HG02981 (cell line): ENCODE measurements around the gene TAS2R40.
"Not testable (repeated sequence)": the region's sequence is repeated elsewhere in the genome, so short reads cannot be mapped to it uniquely, and the experiment has no call there.

ENCODE experiments used
- ATAC-seq: cut with Tn5 transposase; IDR thresholded peaks from one replicate; pipeline ENCODE4 v1.9.1; 2021; ENCODE audit warnings: mild to moderate bottlenecking, moderate library complexity; ENCODE audit not compliant: unreplicated experiment

TAS2R40 gene

GRCh38 chr7:143221737-143222136, at the start of gene TAS2R40:
Gene TAS2R40 (plus strand): TSS chr7:143222037. CDS start chr7:143222079, 42 bp downstream.
- ATAC-seq, result no peak

GRCh38 chr7:143172354-143172753, 49.5 kb upstream of the TAS2R40 start:
- ATAC-seq, result no peak

GRCh38 chr7:143176128-143176527, 45.7 kb upstream of the TAS2R40 start:
- ATAC-seq, result no peak

GRCh38 chr7:143177374-143178119, 44.3 kb upstream of the TAS2R40 start:
- ATAC-seq, result no peak

- not testable (repeated sequence) for ATAC-seq
These were observed 41.1 kb upstream of the TAS2R40 start for GRCh38 chr7:143180771-143181170.

GRCh38 chr7:143181349-143181748, 40.5 kb upstream of the TAS2R40 start:
- no peak for ATAC-seq

- ATAC-seq, result no peak
These were observed 38.8 kb upstream of the TAS2R40 start, which contains the start of gene TAS2R39 for GRCh38 chr7:143183024-143183423. Gene TAS2R39 (plus strand): TSS chr7:143183419. CDS start chr7:143183419, 0 bp downstream.

- ATAC-seq, result no peak
These were observed 36.3 kb upstream of the TAS2R40 start for GRCh38 chr7:143185551-143185950.

GRCh38 chr7:143188994-143189393, 32.8 kb upstream of the TAS2R40 start:
- no peak for ATAC-seq

GRCh38 chr7:143193880-143194279, 28.0 kb upstream of the TAS2R40 start:
- ATAC-seq, result no peak

GRCh38 chr7:143199040-143199439, 22.8 kb upstream of the TAS2R40 start:
- ATAC-seq, result no peak

GRCh38 chr7:143202161-143202560, 19.7 kb upstream of the TAS2R40 start:
- no peak for ATAC-seq

- ATAC-seq, result no peak
These were observed 18.5 kb upstream of the TAS2R40 start for GRCh38 chr7:143203386-143203785.

- peak; percentile 80 for ATAC-seq
These were observed 16.1 kb upstream of the TAS2R40 start for GRCh38 chr7:143205560-143206293.

GRCh38 chr7:143210541-143210940, 11.3 kb upstream of the TAS2R40 start:
- ATAC-seq, result no peak

GRCh38 chr7:143213478-143213877, 8.4 kb upstream of the TAS2R40 start:
- not testable (repeated sequence) for ATAC-seq

- peak; percentile 91 for ATAC-seq
These were observed 6.8 kb upstream of the TAS2R40 start for GRCh38 chr7:143214789-143215679.

- no peak for ATAC-seq
These were observed 5.7 kb upstream of the TAS2R40 start for GRCh38 chr7:143216151-143216550.

- no peak for ATAC-seq
These were observed 5.2 kb upstream of the TAS2R40 start for GRCh38 chr7:143216686-143217085.

GRCh38 chr7:143217806-143218205, 4.0 kb upstream of the TAS2R40 start:
- ATAC-seq, result no peak

GRCh38 chr7:143221286-143221685, 551 bp upstream of the TAS2R40 start:
- no peak for ATAC-seq
